Adrenal gland (tissue), 5 donors: ENCODE results near the gene RBM23.

Experiments used
- CTCF ChIP-seq, 6 experiments: fragments of 450-650 bp in 4 of 6; fragments of 200-600 bp in 2 of 6; sonication (generic) in 1 of 6; IDR thresholded peaks; 1 replicate in 5 of 6; 2 replicates in 1 of 6; pipeline versions ENCODE4 v1.5.1 to v1.8.0; 2016 to 2021; ENCODE audit warnings: antibody characterized with exemption in 6 of 6, mild to moderate bottlenecking in 2 of 6, moderate library complexity in 1 of 6
- POLR2A ChIP-seq, 2 donors: fragments of 450-650 bp; IDR thresholded peaks; one replicate each; pipeline ENCODE4 v1.6.1; 2017; ENCODE audit warnings: antibody characterized with exemption in 2 of 2, mild to moderate bottlenecking in 2 of 2, moderate library complexity in 1 of 2
- donor health status: DM: no; HTN: no; CAD: no.

- TF ChIP-seq CTCF (IDR thresholded peaks at IDR 0.05) (no peak), POLR2A (IDR thresholded peaks at IDR 0.05) (no peak)
These were observed 11.5 kb downstream of the RBM23 start for GRCh38 chr14:22907429-22907828.
